AG04450 (cell line): ENCODE data around the gene SLC4A3. TPM values are rescaled to one million over a fixed set of nuclear protein-coding genes. Genes with fewer than 3 reads are reported as not detected.

Experiments
- CTCF ChIA-PET: fragments of 300-600, 350-600 bp; formaldehyde crosslinking; extraction: SDS; loops from one replicate; lab custom pipeline; 2022; ENCODE audit warnings: antibody characterized with exemption, inconsistent platforms; lab: Charles Lee
- POLR2A ChIA-PET: fragments of 350-600 bp; formaldehyde crosslinking; extraction: SDS; loops from one replicate; lab custom pipeline; 2021; ENCODE audit warnings: antibody characterized with exemption, inconsistent platforms; lab: Yijun Ruan, JAX
- DNase-seq: peaks from one replicate; pipeline ENCODE4 v3.0.0-alpha.2; 2011; ENCODE audit warnings: low read depth, low spot score
- H3K27ac ChIP-seq: one replicate; pipeline ENCODE4 v1.5.1; 2012; ENCODE audit warnings: low read depth, low read length, control low read depth
- H3K27me3 ChIP-seq: one replicate; pipeline ENCODE4 v1.6.0; 2012; ENCODE audit warnings: low read length; ENCODE audit not compliant: control insufficient read depth, insufficient read depth
- H3K4me3 ChIP-seq: 2 replicates; pipeline ENCODE4 v1.5.1; 2011; ENCODE audit warnings: mild to moderate bottlenecking, low read depth, low read length, control low read depth
- H3K9me3 ChIP-seq: 2 replicates; pipeline ENCODE4 v1.5.1; 2012; ENCODE audit warnings: low read length; ENCODE audit not compliant: control insufficient read depth, insufficient read depth
- CTCF ChIP-seq: IDR thresholded peaks from 2 replicates; pipeline ENCODE4 v1.5.1; 2011; ENCODE audit warnings: low read depth, low read length, control low read depth, inconsistent platforms
- polyA plus RNA-seq: library from polyadenylated mRNA; depleted of rRNA; stranded (reverse); fragments of >200 nt; gene quantifications from 2 replicates; pipeline ENCODE4 v1.2.3, GENCODE V29; 2011

Gene SLC4A3
- polyA plus RNA-seq, 1 experiment = 3.3 TPM

DNA sequence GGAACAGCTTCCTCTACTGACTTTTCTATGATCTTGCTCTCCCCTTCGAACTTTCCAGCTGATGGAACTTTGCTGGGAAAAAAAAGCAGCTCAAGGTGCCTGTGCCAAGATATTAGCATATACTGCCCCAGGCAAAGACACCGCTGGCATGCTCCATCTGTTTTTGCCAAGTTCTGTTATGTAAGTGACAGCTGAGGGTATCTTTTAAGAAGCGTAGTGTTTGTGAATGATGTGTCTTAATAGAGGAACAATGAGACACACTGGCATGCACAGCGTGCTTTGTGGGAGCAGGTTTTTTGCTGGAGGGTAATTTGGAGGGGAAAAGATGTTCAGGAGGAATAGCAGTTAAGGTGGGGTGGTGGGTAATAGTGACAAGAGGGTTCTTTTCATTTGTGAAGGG is 47.8 kb downstream of the SLC4A3 start:
- Histone ChIP-seq H3K27ac (no peak overlapping the region), H3K27me3 (peaks cover 43% of the 10 kb centered on the region), H3K4me3 (no peak overlapping the region), H3K9me3 (no peaks in the 10 kb centered on the region)
- no peak for DNase-seq
- CTCF ChIA-PET = interaction anchor here (1.1 to 1.8 kb wide), 2 partner anchors 15 to 116 kb away, joined by 4 to 6 read pairs; no protein-coding TSS in a partner anchor
- POLR2A ChIA-PET = no interaction called here
- no peak for TF ChIP-seq CTCF

- Histone ChIP-seq H3K4me3 (no peak overlapping the region), H3K27me3 (peaks cover 31% of the 10 kb centered on the region), H3K27ac (no peak overlapping the region), H3K9me3 (no peaks in the 10 kb centered on the region)
- POLR2A ChIA-PET = no interaction called here
- no peak for DNase-seq
- CTCF ChIA-PET = interaction anchor here (0.9 kb wide), 1 partner anchor 136 kb away, joined by 3 read pairs; no protein-coding TSS in a partner anchor
- no peak for TF ChIP-seq CTCF
These were observed 49.2 kb downstream of the SLC4A3 start for GRCh38 chr2:219676586-219676985.

DNA sequence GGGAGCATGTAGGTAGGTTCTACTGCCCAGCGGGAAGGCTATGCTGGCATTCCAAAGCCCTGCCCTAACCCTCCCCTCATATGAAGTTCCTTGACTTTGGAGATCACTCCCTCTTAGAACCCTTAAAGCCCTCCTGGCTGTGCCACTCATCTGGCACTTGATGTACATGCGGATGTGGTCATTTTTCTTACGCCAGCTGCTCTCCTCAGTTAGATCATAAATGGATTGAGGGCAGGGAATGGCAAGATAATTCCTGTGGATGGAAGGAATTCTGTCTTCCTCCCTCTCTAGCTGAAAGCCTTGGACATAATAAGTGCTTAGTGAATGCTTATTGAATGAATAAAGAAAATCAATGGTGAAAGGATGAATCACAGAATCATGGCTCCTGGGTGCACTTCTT is 51.6 kb downstream of the SLC4A3 start:
- no peak for TF ChIP-seq CTCF
- POLR2A ChIA-PET = no interaction called here
- H3K27ac ChIP-seq = no peak overlapping the region
- no peaks in the 10 kb centered on the region for H3K9me3 ChIP-seq
- peaks cover 27% of the 10 kb centered on the region for H3K27me3 ChIP-seq
- CTCF ChIA-PET = interaction anchor here (1.5 kb wide), 1 partner anchor 11 kb away, joined by 7 read pairs; no protein-coding TSS in a partner anchor
- no peak for DNase-seq
- no peak overlapping the region for H3K4me3 ChIP-seq

- Histone ChIP-seq H3K27ac (no peak overlapping the region), H3K9me3 (no peaks in the 10 kb centered on the region), H3K27me3 (peaks cover 22% of the 10 kb centered on the region), H3K4me3 (no peak overlapping the region)
- ChIA-PET CTCF (interaction anchor here (1.5 kb wide), 1 partner anchor 10 kb away, joined by 7 read pairs; no protein-coding TSS in a partner anchor), POLR2A (no interaction called here)
- no peak for DNase-seq
- TF ChIP-seq CTCF = no peak
These were observed 52.1 kb downstream of the SLC4A3 start for GRCh38 chr2:219679571-219679970.

DNA sequence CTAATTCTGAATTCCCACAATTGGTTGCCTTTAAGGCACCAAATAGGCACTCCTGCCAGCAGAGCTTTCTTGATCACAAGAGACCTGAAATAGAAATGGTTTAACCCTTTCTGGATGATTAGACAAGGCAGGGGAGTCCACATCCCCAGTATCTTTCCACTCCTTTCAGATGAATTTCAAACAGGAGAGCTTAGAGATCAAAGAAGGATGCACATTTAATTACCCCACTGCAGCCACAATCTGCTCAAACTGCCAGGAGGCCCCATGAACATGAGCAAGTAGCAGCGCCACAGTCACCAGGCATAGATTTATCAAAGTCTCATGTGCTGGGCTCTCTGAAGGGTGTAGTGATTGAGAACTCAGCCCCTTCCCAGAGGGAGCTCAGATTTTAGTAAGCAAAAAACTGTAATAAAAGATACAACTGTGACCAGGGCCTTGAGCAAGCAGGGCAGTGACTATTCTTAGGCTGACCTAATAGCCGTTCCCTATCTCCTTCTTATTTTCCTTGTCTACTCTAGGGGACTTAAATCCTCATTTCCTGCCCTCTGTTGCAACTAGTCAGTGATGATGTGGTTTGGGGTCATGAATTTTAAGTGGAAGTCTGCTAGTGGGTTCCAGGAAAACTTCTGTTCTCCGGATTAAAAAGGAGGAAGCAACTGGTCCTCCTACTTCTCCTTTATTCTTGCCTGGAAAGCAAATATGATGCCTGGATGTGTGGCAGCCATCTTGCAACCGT is 53.7 kb downstream of the SLC4A3 start:
- Histone ChIP-seq H3K4me3 (no peak overlapping the region), H3K9me3 (no peaks in the 10 kb centered on the region), H3K27me3 (peaks cover 13% of the 10 kb centered on the region), H3K27ac (no peak overlapping the region)
- DNase-seq = no peak
- POLR2A ChIA-PET = no interaction called here
- CTCF ChIA-PET = interaction anchor here (1.4 to 2.0 kb wide), 2 partner anchors 9 to 38 kb away, joined by 6 read pairs; no protein-coding TSS in a partner anchor
- TF ChIP-seq CTCF = no peak
